HepG2 (cell line): ENCODE results near the gene SCYL1. TPM values are rescaled to one million over a fixed set of nuclear protein-coding genes. Genes with fewer than 3 reads are reported as not detected.

Source experiments
- CEBPG ChIP-seq: IDR thresholded peaks from 2 replicates; pipeline ENCODE4 v1.6.1; 2016
- GTF3A ChIP-seq: sonication (generic); formaldehyde crosslinking; conservative IDR thresholded peaks from 2 replicates; pipeline ENCODE4 v1.4.0; 2020; ENCODE audit warnings: mild to moderate bottlenecking, missing genetic modification reagents
- KMT2B ChIP-seq: IDR thresholded peaks from 2 replicates; pipeline ENCODE4 v1.6.1; 2016; ENCODE audit warnings: missing genetic modification reagents, missing compliant biosample characterization
- MED1 ChIP-seq: sonication (generic); formaldehyde crosslinking; IDR thresholded peaks from 2 replicates; pipeline ENCODE4 v1.4.0; 2020; ENCODE audit warnings: missing genetic modification reagents
- MEIS2 ChIP-seq: sonication (generic); formaldehyde crosslinking; IDR thresholded peaks from 2 replicates; pipeline ENCODE4 v1.9.0; 2021; ENCODE audit warnings: mild to moderate bottlenecking, missing genetic modification reagents
- NFKBIZ ChIP-seq: IDR thresholded peaks from 2 replicates; pipeline ENCODE4 v1.6.1; 2018; ENCODE audit warnings: missing genetic modification reagents, missing compliant biosample characterization
- NR3C1 ChIP-seq: sonication (generic); formaldehyde crosslinking; IDR thresholded peaks from 2 replicates; pipeline ENCODE4 v1.4.0; 2020; ENCODE audit warnings: missing genetic modification reagents
- RARG ChIP-seq: sonication (generic); formaldehyde crosslinking; IDR thresholded peaks from 2 replicates; pipeline ENCODE4 v1.4.0; 2020; ENCODE audit warnings: low read depth, mild to moderate bottlenecking, missing genetic modification reagents
- TMF1 ChIP-seq: sonication (generic); formaldehyde crosslinking; IDR thresholded peaks from 2 replicates; pipeline ENCODE4 v1.8.1; 2022; ENCODE audit warnings: low read depth, missing genetic modification reagents
- ZBTB7A ChIP-seq: sonication (generic); formaldehyde crosslinking; IDR thresholded peaks from 2 replicates; pipeline ENCODE4 v1.8.0; 2022; ENCODE audit warnings: mild to moderate bottlenecking, missing genetic modification reagents
- ZNF383 ChIP-seq: sonication (generic); formaldehyde crosslinking; IDR thresholded peaks from 2 replicates; pipeline ENCODE4 v1.4.0; 2020; ENCODE audit warnings: missing genetic modification reagents, mild to moderate bottlenecking, borderline replicate concordance
- ZNF564 ChIP-seq: sonication (generic); formaldehyde crosslinking; IDR thresholded peaks from 2 replicates; pipeline ENCODE4 v1.8.1; 2023; ENCODE audit warnings: mild to moderate bottlenecking, missing genetic modification reagents
- ZNF687 ChIP-seq: sonication (generic); formaldehyde crosslinking; IDR thresholded peaks from 2 replicates; pipeline ENCODE4 v1.5.1; 2020; ENCODE audit warnings: mild to moderate bottlenecking, missing genetic modification reagents, moderate library complexity
- polyA plus RNA-seq, 8 experiments: library from polyadenylated mRNA; depleted of rRNA in 3 of 8; stranded (reverse) in 7 of 8; unstranded in 1 of 8; fragments of >200 nt; fragmentation: Illumina TruSeq in 4 of 8; extraction: Trizol in 4 of 8; gene quantifications; 2 replicates each; pipeline versions ENCODE4 v1.2.1 to v1.2.3, GENCODE V29; 2011 to 2016; ENCODE audit warnings: low read depth in 4 of 8, missing spikeins in 1 of 8, mixed read lengths in 1 of 8; ENCODE audit not compliant: insufficient read depth in 1 of 8
- total RNA-seq, 5 experiments: library from RNA; depleted of rRNA; stranded (reverse); fragments of >200 nt; fragmentation: Illumina TruSeq; extraction: Trizol; gene quantifications; 2 replicates each; pipeline ENCODE4 v1.2.3, GENCODE V29; 2016; ENCODE audit warnings: low read depth in 1 of 5
- TF ChIP-seq, protein P1 (sequence below): sonication (generic); formaldehyde crosslinking; IDR thresholded peaks from 2 replicates; pipeline ENCODE4 v1.4.0; 2020; ENCODE audit warnings: low read depth, mild to moderate bottlenecking, missing genetic modification reagents
- TF ChIP-seq, protein P2 (sequence below): sonication (generic); formaldehyde crosslinking; IDR thresholded peaks from 2 replicates; pipeline ENCODE4 v1.4.0; 2020; ENCODE audit warnings: missing genetic modification reagents
- TF ChIP-seq, protein P3 (sequence below): sonication (generic); formaldehyde crosslinking; IDR thresholded peaks from 2 replicates; pipeline ENCODE4 v1.4.0; 2020; ENCODE audit warnings: missing genetic modification reagents

Gene SCYL1
- total and polyA plus RNA-seq, 2 of the 13 experiments (the other 11 are each of a cell fraction or from before 2014, with no cell fraction given), result 65.9 to 103 TPM

DNA sequence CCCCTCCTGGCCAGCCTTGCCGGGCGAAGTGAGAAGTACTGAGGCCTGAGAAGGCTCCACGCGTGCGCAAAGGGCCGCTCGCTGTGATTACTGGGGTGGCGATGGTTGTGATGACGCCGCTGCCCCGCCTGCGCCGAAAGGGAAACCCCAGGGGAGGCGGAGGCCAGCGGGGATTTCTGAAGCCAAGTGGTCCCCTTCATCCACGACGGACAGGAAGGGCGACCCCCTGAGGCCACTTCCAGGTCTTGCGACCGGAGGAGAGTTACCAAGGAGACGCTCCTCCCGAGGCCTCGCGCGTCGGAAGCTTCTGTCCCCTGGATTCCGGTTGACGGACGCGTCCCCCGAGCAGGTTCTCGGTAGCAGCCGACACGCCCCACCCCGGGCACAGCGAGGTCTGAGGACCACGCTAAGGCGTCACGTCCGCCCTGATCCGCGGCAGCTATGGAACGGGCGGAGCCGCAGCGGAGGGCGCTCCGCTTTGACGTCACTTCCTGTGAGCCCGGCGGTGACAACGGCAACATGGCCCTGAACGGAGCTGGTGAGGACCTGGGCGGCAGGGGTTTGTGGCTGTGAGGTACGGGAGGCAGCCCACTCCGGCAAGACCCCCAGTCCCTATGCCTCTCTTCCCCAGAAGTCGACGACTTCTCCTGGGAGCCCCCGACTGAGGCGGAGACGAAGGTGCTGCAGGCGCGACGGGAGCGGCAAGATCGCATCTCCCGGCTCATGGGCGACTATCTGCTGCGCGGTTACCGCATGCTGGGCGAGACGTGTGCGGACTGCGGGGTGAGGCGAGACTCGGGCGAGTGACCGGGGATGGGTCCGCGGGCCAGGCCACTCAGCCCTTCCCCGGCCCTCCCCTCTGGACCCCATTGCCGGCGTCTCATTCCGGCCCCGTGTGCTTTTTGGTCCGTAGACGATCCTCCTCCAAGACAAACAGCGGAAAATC, 45.4 kb downstream of the SCYL1 start, which contains the start of gene ZNRD2 (continued):
- TF ChIP-seq KMT2B (peak; percentile 85), ZNF564 (CRISPR knock-in tag) (no peak; the same call in 1 of the 2 replicates), ZBTB7A (no peak), NR3C1 (CRISPR knock-in tag) (no peak), TMF1 (CRISPR knock-in tag) (no peak), NFKBIZ (CRISPR knock-in tag) (0 out of 2 replicates have a peak, but pooled peaks have one; percentile 56), ZNF687 (CRISPR knock-in tag) (peak; percentile 96), RARG (CRISPR knock-in tag) (peak; percentile 42; the same call in 1 of the 2 replicates), MEIS2 (peak; percentile 63; the same call in 1 of the 2 replicates), GTF3A (CRISPR knock-in tag) (peak; percentile 95; the same call in 1 of the 2 replicates), MED1 (CRISPR knock-in tag) (peak; percentile 83), CEBPG (CRISPR knock-in tag) (0 out of 2 replicates have a peak, but pooled peaks have one; percentile 13), ZNF383 (no peak)
- TF ChIP-seq, protein P1, sequence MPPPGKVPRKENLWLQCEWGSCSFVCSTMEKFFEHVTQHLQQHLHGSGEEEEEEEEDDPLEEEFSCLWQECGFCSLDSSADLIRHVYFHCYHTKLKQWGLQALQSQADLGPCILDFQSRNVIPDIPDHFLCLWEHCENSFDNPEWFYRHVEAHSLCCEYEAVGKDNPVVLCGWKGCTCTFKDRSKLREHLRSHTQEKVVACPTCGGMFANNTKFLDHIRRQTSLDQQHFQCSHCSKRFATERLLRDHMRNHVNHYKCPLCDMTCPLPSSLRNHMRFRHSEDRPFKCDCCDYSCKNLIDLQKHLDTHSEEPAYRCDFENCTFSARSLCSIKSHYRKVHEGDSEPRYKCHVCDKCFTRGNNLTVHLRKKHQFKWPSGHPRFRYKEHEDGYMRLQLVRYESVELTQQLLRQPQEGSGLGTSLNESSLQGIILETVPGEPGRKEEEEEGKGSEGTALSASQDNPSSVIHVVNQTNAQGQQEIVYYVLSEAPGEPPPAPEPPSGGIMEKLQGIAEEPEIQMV (CRISPR knock-in tag), result peak; percentile 84; the same call in 1 of the 2 replicates
- TF ChIP-seq, protein P2, sequence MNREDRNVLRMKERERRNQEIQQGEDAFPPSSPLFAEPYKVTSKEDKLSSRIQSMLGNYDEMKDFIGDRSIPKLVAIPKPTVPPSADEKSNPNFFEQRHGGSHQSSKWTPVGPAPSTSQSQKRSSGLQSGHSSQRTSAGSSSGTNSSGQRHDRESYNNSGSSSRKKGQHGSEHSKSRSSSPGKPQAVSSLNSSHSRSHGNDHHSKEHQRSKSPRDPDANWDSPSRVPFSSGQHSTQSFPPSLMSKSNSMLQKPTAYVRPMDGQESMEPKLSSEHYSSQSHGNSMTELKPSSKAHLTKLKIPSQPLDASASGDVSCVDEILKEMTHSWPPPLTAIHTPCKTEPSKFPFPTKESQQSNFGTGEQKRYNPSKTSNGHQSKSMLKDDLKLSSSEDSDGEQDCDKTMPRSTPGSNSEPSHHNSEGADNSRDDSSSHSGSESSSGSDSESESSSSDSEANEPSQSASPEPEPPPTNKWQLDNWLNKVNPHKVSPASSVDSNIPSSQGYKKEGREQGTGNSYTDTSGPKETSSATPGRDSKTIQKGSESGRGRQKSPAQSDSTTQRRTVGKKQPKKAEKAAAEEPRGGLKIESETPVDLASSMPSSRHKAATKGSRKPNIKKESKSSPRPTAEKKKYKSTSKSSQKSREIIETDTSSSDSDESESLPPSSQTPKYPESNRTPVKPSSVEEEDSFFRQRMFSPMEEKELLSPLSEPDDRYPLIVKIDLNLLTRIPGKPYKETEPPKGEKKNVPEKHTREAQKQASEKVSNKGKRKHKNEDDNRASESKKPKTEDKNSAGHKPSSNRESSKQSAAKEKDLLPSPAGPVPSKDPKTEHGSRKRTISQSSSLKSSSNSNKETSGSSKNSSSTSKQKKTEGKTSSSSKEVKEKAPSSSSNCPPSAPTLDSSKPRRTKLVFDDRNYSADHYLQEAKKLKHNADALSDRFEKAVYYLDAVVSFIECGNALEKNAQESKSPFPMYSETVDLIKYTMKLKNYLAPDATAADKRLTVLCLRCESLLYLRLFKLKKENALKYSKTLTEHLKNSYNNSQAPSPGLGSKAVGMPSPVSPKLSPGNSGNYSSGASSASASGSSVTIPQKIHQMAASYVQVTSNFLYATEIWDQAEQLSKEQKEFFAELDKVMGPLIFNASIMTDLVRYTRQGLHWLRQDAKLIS (CRISPR knock-in tag), result no peak
- TF ChIP-seq, protein P3, sequence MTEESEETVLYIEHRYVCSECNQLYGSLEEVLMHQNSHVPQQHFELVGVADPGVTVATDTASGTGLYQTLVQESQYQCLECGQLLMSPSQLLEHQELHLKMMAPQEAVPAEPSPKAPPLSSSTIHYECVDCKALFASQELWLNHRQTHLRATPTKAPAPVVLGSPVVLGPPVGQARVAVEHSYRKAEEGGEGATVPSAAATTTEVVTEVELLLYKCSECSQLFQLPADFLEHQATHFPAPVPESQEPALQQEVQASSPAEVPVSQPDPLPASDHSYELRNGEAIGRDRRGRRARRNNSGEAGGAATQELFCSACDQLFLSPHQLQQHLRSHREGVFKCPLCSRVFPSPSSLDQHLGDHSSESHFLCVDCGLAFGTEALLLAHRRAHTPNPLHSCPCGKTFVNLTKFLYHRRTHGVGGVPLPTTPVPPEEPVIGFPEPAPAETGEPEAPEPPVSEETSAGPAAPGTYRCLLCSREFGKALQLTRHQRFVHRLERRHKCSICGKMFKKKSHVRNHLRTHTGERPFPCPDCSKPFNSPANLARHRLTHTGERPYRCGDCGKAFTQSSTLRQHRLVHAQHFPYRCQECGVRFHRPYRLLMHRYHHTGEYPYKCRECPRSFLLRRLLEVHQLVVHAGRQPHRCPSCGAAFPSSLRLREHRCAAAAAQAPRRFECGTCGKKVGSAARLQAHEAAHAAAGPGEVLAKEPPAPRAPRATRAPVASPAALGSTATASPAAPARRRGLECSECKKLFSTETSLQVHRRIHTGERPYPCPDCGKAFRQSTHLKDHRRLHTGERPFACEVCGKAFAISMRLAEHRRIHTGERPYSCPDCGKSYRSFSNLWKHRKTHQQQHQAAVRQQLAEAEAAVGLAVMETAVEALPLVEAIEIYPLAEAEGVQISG, result peak; percentile 96
